AG04449 (cell line): Measurements from ENCODE around the gene UTS2.

Experiments used
- CTCF ChIA-PET: fragments of 350-600 bp; formaldehyde crosslinking; extraction: SDS; loops from one replicate; lab custom pipeline; 2021; ENCODE audit warnings: antibody characterized with exemption; lab: Yijun Ruan, JAX
- POLR2A ChIA-PET: fragments of 400-600, 350-600 bp; formaldehyde crosslinking; extraction: SDS; loops from one replicate; lab custom pipeline; 2020; ENCODE audit warnings: antibody characterized with exemption, inconsistent platforms; lab: Yijun Ruan, JAX
- DNase-seq: peaks from one replicate; pipeline ENCODE4 v3.0.0-alpha.2; 2010; ENCODE audit warnings: low read depth, low spot score
- H3K4me3 ChIP-seq: 2 replicates; pipeline ENCODE4 v1.5.1; 2011; ENCODE audit warnings: low read depth, mild to moderate bottlenecking, control low read depth, low read length
- CTCF ChIP-seq: IDR thresholded peaks from one replicate; pipeline ENCODE4 v1.5.1; 2011; ENCODE audit warnings: mild to moderate bottlenecking, moderate library complexity, low read length, control low read depth, inconsistent platforms; ENCODE audit not compliant: insufficient read depth; ENCODE audit errors: missing control alignments

The UTS2 gene

GRCh38 chr1:7811476-7811875 lies 41.4 kb downstream of the UTS2 start:
- H3K4me3 ChIP-seq = no peak overlapping the region
- POLR2A ChIA-PET = no interaction called here
- no peak for DNase-seq
- no peak for TF ChIP-seq CTCF
- CTCF ChIA-PET = interaction anchor here (1.2 to 2.3 kb wide), 6 partner anchors 9 to 132 kb away, joined by 3 to 7 read pairs (median 4); no protein-coding TSS in a partner anchor

GRCh38 chr1:7810395-7810794 lies 42.5 kb downstream of the UTS2 start:
- ChIA-PET CTCF (interaction anchor here (0.9 to 2.3 kb wide), 5 partner anchors 14 to 132 kb away, joined by 3 to 7 read pairs (median 3); no protein-coding TSS in a partner anchor), POLR2A (no interaction called here)
- peak; percentile 37 for DNase-seq
- no peak overlapping the region for H3K4me3 ChIP-seq
- TF ChIP-seq CTCF = no peak

- ChIA-PET POLR2A (no interaction called here), CTCF (interaction anchor here (0.9 to 2.3 kb wide), 4 partner anchors 16 to 133 kb away, joined by 3 to 7 read pairs (median 3); no protein-coding TSS in a partner anchor)
- DNase-seq = no peak
- TF ChIP-seq CTCF = no peak
- H3K4me3 ChIP-seq = no peak overlapping the region
These were observed 43.1 kb downstream of the UTS2 start for GRCh38 chr1:7809742-7810141.

GRCh38 chr1:7808253-7808844 lies 44.5 kb downstream of the UTS2 start:
- peak; percentile 39 for TF ChIP-seq CTCF
- no peak for DNase-seq
- H3K4me3 ChIP-seq = no peak overlapping the region
- CTCF ChIA-PET = interaction anchor here (0.8 to 3.5 kb wide), 18 partner anchors 10 to 167 kb away, joined by 3 to 14 read pairs (median 5); no protein-coding TSS in a partner anchor
- POLR2A ChIA-PET = interaction anchor here (1.1 kb wide), 1 partner anchor 167 kb away, joined by 3 read pairs; no protein-coding TSS in a partner anchor

- TF ChIP-seq CTCF = no peak
- H3K4me3 ChIP-seq = no peak overlapping the region
- DNase-seq = no peak
- POLR2A ChIA-PET = no interaction called here
- CTCF ChIA-PET = interaction anchor here (0.6 to 3.5 kb wide), 5 partner anchors 27 to 501 kb away, joined by 3 to 14 read pairs (median 3); no protein-coding TSS in a partner anchor
These were observed 47.4 kb downstream of the UTS2 start for GRCh38 chr1:7805460-7805859.
